GM18511 (cell line): ENCODE data around the gene MYO1H.
"Not testable (repeated sequence)": the region's sequence is repeated elsewhere in the genome, so short reads cannot be mapped to it uniquely, and the experiment has no call there.

Source experiments
- ATAC-seq: cut with Tn5 transposase; IDR thresholded peaks from one replicate; pipeline ENCODE4 v1.9.1; 2021; ENCODE audit warnings: mild to moderate bottlenecking, moderate library complexity; ENCODE audit not compliant: unreplicated experiment

MYO1H gene

GRCh38 chr12:109345428-109345827, 2.3 kb upstream of the MYO1H start:
- ATAC-seq = no peak

- no peak for ATAC-seq
These were observed 780 bp upstream of the MYO1H start for GRCh38 chr12:109346920-109347319.

GRCh38 chr12:109352184-109352583, 4.5 kb downstream of the MYO1H start:
- no peak for ATAC-seq

GRCh38 chr12:109356577-109356976, 8.9 kb downstream of the MYO1H start:
- ATAC-seq = no peak

GRCh38 chr12:109357032-109357431, 9.3 kb downstream of the MYO1H start:
- ATAC-seq = no peak

GRCh38 chr12:109358154-109358869, 10.6 kb downstream of the MYO1H start:
- ATAC-seq = no peak

GRCh38 chr12:109359131-109359690, 11.5 kb downstream of the MYO1H start:
- no peak for ATAC-seq

- no peak for ATAC-seq
These were observed 22.1 kb downstream of the MYO1H start for GRCh38 chr12:109369831-109370230.

- no peak for ATAC-seq
These were observed 29.5 kb downstream of the MYO1H start for GRCh38 chr12:109377139-109377685.

- no peak for ATAC-seq
These were observed 30.9 kb downstream of the MYO1H start for GRCh38 chr12:109378569-109378968.

GRCh38 chr12:109382031-109382430, 34.3 kb downstream of the MYO1H start:
- ATAC-seq = no peak

- ATAC-seq = no peak
These were observed 35.5 kb downstream of the MYO1H start for GRCh38 chr12:109383240-109383639.

GRCh38 chr12:109385339-109386058, 37.8 kb downstream of the MYO1H start:
- ATAC-seq = no peak

- no peak for ATAC-seq
These were observed 38.3 kb downstream of the MYO1H start for GRCh38 chr12:109386059-109386433.

- ATAC-seq = no peak
These were observed 39.9 kb downstream of the MYO1H start for GRCh38 chr12:109387425-109388166.

- no peak for ATAC-seq
These were observed 40.5 kb downstream of the MYO1H start for GRCh38 chr12:109388167-109388563.

- ATAC-seq = no peak
These were observed 41.4 kb downstream of the MYO1H start for GRCh38 chr12:109389146-109389545.

GRCh38 chr12:109393437-109394345, 46.0 kb downstream of the MYO1H start:
- no peak for ATAC-seq

- no peak for ATAC-seq
These were observed 47.2 kb downstream of the MYO1H start for GRCh38 chr12:109394891-109395290.

GRCh38 chr12:109404841-109405240, 57.1 kb downstream of the MYO1H start:
- ATAC-seq = not testable (repeated sequence)
